Stimulated activated CD8-positive, alpha-beta memory T cell treated with anti-CD3 and anti-CD28 coated beads, Interleukin-15, amount 100 ng/mL, for 4 hours (primary cell): ENCODE measurements around the gene CHTOP.

Experiments
- DNase-seq, 2 donors: peaks; one replicate each; pipeline ENCODE4 v3.0.0-alpha.2; 2020; ENCODE audit warnings: low read depth in 2 of 2

The CHTOP gene

GRCh38 chr1:153685544-153686340, 51.9 kb downstream of the CHTOP start:
- no peak for DNase-seq

- DNase-seq, result no peak
Measured at GRCh38 chr1:153687346-153688125, 53.7 kb downstream of the CHTOP start.

- no peak for DNase-seq
Measured at GRCh38 chr1:153688276-153688675, 54.4 kb downstream of the CHTOP start.

- no peak for DNase-seq
Measured at GRCh38 chr1:153688736-153689328, 55.0 kb downstream of the CHTOP start.

- DNase-seq, result no peak
Measured at GRCh38 chr1:153693466-153693865, 59.6 kb downstream of the CHTOP start.
